Neural progenitor cell (in vitro differentiated cells): ENCODE measurements around the gene UBE2D2. TPM values are rescaled to one million over a fixed set of nuclear protein-coding genes. Genes with fewer than 3 reads are reported as not detected.

Source experiments
- DNase-seq: peaks from one replicate; pipeline ENCODE4 v3.0.0-alpha.2; 2016; ENCODE audit warnings: low spot score
- H2AFZ ChIP-seq: fragments of 200-600 bp; sonication (generic); replicated peaks from 2 replicates; pipeline ENCODE4 v1.6.1; 2016; ENCODE audit warnings: antibody characterized with exemption
- H3F3A ChIP-seq: fragments of 200-600 bp; sonication (generic); 2 replicates; pipeline ENCODE4 v1.6.1; 2016; ENCODE audit warnings: antibody characterized with exemption, low read depth
- H3K27ac ChIP-seq: fragments of 200-600 bp; sonication (generic); 2 replicates; pipeline ENCODE4 v1.5.1; 2016; ENCODE audit warnings: mild to moderate bottlenecking
- H3K27me3 ChIP-seq: fragments of 200-600 bp; sonication (generic); 2 replicates; pipeline ENCODE4 v1.6.1; 2016; ENCODE audit warnings: mild to moderate bottlenecking, moderate library complexity
- H3K36me3 ChIP-seq: fragments of 200-600 bp; sonication (generic); 2 replicates; pipeline ENCODE4 v1.5.1; 2016
- H3K4me1 ChIP-seq: fragments of 200-600 bp; sonication (generic); 2 replicates; pipeline ENCODE4 v1.6.1; 2016; ENCODE audit warnings: mixed run types
- H3K4me2 ChIP-seq: fragments of 200-600 bp; sonication (generic); 2 replicates; pipeline ENCODE4 v1.6.1; 2016
- H3K4me3 ChIP-seq: fragments of 200-600 bp; sonication (generic); 2 replicates; pipeline ENCODE4 v1.5.1; 2016
- H3K79me2 ChIP-seq: fragments of 200-600 bp; sonication (generic); 2 replicates; pipeline ENCODE4 v1.6.1; 2016; ENCODE audit warnings: low read depth
- H3K9ac ChIP-seq: fragments of 200-600 bp; sonication (generic); 2 replicates; pipeline ENCODE4 v1.6.1; 2016
- H3K9me3 ChIP-seq: fragments of 200-600 bp; sonication (generic); 2 replicates; pipeline ENCODE4 v1.5.1; 2016; ENCODE audit warnings: low read depth
- H4K20me1 ChIP-seq: fragments of 200-600 bp; sonication (generic); 2 replicates; pipeline ENCODE4 v1.6.1; 2016; ENCODE audit warnings: low read depth
- H3K27ac Mint-ChIP-seq: 3 replicates; pipeline ENCODE4 v1.8.0; 2021; ENCODE audit warnings: mixed read lengths
- H3K27me3 Mint-ChIP-seq: 2 replicates; pipeline ENCODE4 v1.8.0; 2022; ENCODE audit warnings: low read depth, mild to moderate bottlenecking, inconsistent platforms, moderate library complexity, mixed read lengths; ENCODE audit not compliant: insufficient read depth
- H3K36me3 Mint-ChIP-seq: 3 replicates; pipeline ENCODE4 v1.8.0; 2021; ENCODE audit warnings: mixed read lengths
- H3K4me1 Mint-ChIP-seq: 3 replicates; pipeline ENCODE4 v1.8.0; 2021; ENCODE audit warnings: mixed read lengths
- H3K4me3 Mint-ChIP-seq: 3 replicates; pipeline ENCODE4 v1.8.0; 2021; ENCODE audit warnings: mild to moderate bottlenecking, moderate library complexity, mixed read lengths
- H3K9me3 Mint-ChIP-seq: 3 replicates; pipeline ENCODE4 v1.8.0; 2020; ENCODE audit warnings: mixed read lengths
- CTCF ChIP-seq: fragments of 200-600 bp; sonication (generic); IDR thresholded peaks from 2 replicates; pipeline ENCODE4 v1.5.1; 2017; ENCODE audit warnings: antibody characterized with exemption, mild to moderate bottlenecking
- EZH2 ChIP-seq: fragments of 200-600 bp; sonication (generic); IDR thresholded peaks from 2 replicates; pipeline ENCODE4 v1.6.1; 2017; ENCODE audit warnings: antibody characterized with exemption, mild to moderate bottlenecking, moderate library complexity
- EZH2phosphoT487 ChIP-seq: fragments of 200-600 bp; sonication (generic); IDR thresholded peaks from 2 replicates; pipeline ENCODE4 v1.6.1; 2017; ENCODE audit warnings: antibody characterized with exemption
- total RNA-seq: library from RNA; depleted of rRNA; stranded (reverse); fragments of >200 nt; gene quantifications from 2 replicates; pipeline ENCODE4 v1.2.3, GENCODE V29; 2015; ENCODE audit warnings: low replicate concordance

Gene UBE2D2
- total RNA-seq, 1 donor from 2014 or later, result 141 TPM

DNA sequence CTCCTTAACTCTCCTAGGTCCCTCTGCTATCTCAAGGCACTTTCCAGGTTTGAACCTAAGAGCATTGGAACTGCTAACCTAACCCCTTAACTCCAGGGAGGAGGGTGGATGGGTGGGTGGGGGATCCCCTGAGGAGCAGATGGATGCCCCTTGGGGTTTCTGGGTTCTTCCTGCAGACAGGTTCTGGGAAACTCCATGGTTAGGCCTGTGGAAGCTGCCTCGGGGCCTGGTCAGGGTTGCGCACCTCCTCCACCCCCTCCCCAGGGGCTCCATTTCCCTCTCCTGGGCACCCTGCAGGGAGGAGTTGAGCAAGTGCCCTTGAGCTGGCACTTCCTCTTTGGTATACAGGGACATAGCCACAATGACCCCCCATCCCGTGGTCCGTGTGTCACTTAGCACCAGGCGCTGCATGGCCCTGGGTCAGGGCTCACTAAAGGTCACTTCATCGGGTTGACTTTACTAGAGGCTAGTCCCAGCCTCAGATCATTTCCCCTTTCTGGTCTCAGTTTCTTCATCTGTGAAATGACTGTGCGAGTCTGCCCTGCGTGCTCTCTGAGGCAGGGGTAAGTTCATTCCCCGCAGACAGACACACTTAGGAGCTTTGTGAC lies 103.1 kb downstream of the UBE2D2 start:
- Histone ChIP-seq H3K9me3 (no peaks in the 10 kb centered on the region), H3K79me2 (peaks cover 97% of the 10 kb centered on the region), H3K27ac (no peak overlapping the region), H3K4me3 (no peak overlapping the region), H3K9ac (no peak overlapping the region), H3F3A (peaks cover 22% of the 10 kb centered on the region), H3K36me3 (no peaks in the 10 kb centered on the region), H4K20me1 (peaks cover 58% of the 10 kb centered on the region), H3K4me2 (no peak overlapping the region), H3K4me1 (peaks cover 35% of the 10 kb centered on the region), H2AFZ (no peak overlapping the region), H3K27me3 (no peaks in the 10 kb centered on the region)
- Mint-ChIP-seq H3K27me3 (peaks cover 2% of the 10 kb centered on the region), H3K9me3 (no peaks in the 10 kb centered on the region), H3K4me1 (peaks cover 50% of the 10 kb centered on the region), H3K36me3 (no peaks in the 10 kb centered on the region), H3K27ac (no peak overlapping the region), H3K4me3 (no peak overlapping the region)
- no peak for DNase-seq
- TF ChIP-seq EZH2phosphoT487 (no peak), CTCF (no peak), EZH2 (no peak)

GRCh38 chr5:139664727-139665351 lies 103.7 kb downstream of the UBE2D2 start:
- no peaks in the 10 kb centered on the region for H3K9me3 Mint-ChIP-seq
- Histone ChIP-seq H3K27me3 (no peaks in the 10 kb centered on the region), H2AFZ (no peak overlapping the region), H3K4me2 (no peak overlapping the region), H3F3A (peaks cover 15% of the 10 kb centered on the region), H3K9ac (no peak overlapping the region), H3K9me3 (no peaks in the 10 kb centered on the region), H3K4me3 (no peak overlapping the region), H3K36me3 (no peaks in the 10 kb centered on the region), H4K20me1 (peaks cover 52% of the 10 kb centered on the region), H3K79me2 (peaks cover 97% of the 10 kb centered on the region), H3K27ac (no peak overlapping the region), H3K4me1 (peaks cover 31% of the 10 kb centered on the region)
- peaks cover 2% of the 10 kb centered on the region for H3K27me3 Mint-ChIP-seq
- H3K27ac Mint-ChIP-seq, result no peak overlapping the region
- DNase-seq, result no peak
- H3K4me1 Mint-ChIP-seq, result peaks cover 52% of the 10 kb centered on the region
- no peak overlapping the region for H3K4me3 Mint-ChIP-seq
- TF ChIP-seq EZH2phosphoT487 (no peak), EZH2 (no peak), CTCF (no peak)
- no peaks in the 10 kb centered on the region for H3K36me3 Mint-ChIP-seq

GRCh38 chr5:139665626-139666025 lies 104.5 kb downstream of the UBE2D2 start:
- Mint-ChIP-seq H3K27ac (no peak overlapping the region), H3K9me3 (no peaks in the 10 kb centered on the region), H3K4me1 (peaks cover 53% of the 10 kb centered on the region), H3K4me3 (no peak overlapping the region), H3K27me3 (peaks cover 2% of the 10 kb centered on the region), H3K36me3 (no peaks in the 10 kb centered on the region)
- H3K4me1 ChIP-seq, result peaks cover 31% of the 10 kb centered on the region
- H4K20me1 ChIP-seq, result peaks cover 44% of the 10 kb centered on the region
- H3K27me3 ChIP-seq, result no peaks in the 10 kb centered on the region
- H3F3A ChIP-seq, result peaks cover 15% of the 10 kb centered on the region
- H3K27ac ChIP-seq, result no peak overlapping the region
- H3K9me3 ChIP-seq, result no peaks in the 10 kb centered on the region
- no peak overlapping the region for H3K9ac ChIP-seq
- peaks cover 96% of the 10 kb centered on the region for H3K79me2 ChIP-seq
- DNase-seq, result no peak
- no peak overlapping the region for H3K4me2 ChIP-seq
- no peak overlapping the region for H3K4me3 ChIP-seq
- TF ChIP-seq CTCF, result no peak
- TF ChIP-seq EZH2, result no peak
- no peak for TF ChIP-seq EZH2phosphoT487
- H3K36me3 ChIP-seq, result no peaks in the 10 kb centered on the region
- no peak overlapping the region for H2AFZ ChIP-seq
